GM18526 (cell line): ENCODE measurements around the gene PIGH.

Experiments used
- POLR2A ChIP-seq: IDR thresholded peaks from 3 replicates; pipeline ENCODE4 v1.6.1; 2011; ENCODE audit not compliant: insufficient read length; ENCODE audit errors: extremely low read depth

PIGH gene

DNA sequence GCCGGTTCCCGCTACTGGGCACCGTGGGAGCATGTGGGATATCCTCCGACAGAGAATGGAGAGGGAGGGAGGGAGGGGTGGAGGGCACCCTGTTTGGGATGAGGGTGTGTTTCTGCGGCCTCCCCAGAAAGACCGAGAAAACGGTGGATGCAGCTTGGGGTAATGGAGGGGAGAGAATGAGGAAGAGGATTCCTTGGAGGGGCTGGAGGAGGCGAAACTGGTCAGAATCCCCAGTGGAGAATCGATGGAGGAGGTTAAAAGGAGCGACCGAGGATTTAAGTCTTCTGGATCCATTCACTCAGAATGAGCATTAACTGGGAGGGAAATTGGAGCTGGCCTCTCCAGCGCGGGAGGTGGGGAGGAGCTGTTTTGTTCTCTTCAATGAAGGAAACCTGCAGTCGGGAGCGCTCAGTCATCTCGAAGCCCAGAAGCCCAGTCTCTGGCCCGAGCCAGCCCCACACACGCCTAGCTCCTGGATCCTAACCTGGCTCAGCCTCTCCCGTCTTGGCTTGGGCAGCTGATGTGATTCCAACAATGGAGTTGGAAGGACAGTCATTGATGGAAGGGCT is 20.2 kb upstream of the PIGH start:
- TF ChIP-seq POLR2A, result no peak

DNA sequence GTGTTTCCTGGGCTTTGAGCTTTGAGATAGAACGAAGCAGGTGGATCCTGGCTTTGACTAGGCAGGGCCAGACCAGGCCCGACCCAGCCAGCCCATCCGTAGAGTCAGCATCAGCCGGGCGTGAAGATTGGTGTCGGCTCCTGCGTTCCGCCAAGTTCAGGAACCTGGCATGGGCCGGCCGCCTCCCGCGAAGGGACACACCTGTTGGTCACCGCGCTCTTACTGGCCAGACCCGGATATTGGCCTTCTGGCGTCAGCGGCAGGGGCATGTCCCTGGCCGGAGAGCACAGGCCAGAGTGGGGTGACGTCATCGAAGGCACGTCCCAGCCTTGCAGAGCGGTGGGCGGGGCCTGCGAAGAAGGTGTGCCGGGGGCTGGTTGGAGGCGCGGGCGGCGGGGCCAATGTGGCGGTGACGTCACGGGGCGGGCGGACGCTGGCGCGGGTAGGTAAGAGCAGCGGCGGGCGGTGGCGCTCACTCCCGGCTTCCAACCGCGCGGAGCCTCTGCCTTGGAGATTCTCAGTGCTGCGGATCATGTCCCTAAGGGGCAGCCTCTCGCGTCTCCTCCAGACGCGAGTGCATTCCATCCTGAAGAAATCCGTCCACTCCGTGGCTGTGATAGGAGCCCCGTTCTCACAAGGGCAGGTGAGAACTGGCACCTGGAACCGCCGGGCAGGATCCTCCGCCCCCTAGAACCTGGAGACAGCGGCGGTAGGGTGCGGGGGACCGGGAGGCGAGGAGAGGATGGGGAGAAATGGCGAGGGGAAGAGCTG is 19.6 kb upstream of the PIGH start, which contains the start of gene ARG2:
ARG2 (plus strand) TSS at position 475 of the 771 bp plus-strand sequence; CDS start at position 533, 58 bp downstream.
- TF ChIP-seq POLR2A, result no peak

DNA sequence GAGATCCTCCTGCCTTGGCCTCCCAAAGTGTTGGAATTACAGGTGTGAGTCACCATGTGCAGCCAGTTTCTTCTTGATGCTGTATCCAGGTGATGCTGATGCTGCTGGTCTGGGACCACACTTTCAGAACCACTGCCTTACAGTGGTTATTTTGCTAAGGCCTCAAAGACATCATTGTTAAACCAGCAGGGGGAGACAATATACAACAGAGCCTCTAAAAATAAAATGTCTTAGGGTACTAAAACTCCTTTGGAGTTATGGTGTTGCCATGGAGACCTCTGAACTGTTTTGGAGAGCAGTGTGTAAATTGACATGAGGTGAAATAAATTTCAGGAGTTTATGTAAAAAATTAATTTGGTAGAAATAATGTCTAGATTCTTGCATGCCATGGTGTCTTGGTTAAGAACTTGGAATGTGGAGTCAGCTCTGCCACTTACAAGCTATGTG is 18.6 kb upstream of the PIGH start:
- no peak for TF ChIP-seq POLR2A

DNA sequence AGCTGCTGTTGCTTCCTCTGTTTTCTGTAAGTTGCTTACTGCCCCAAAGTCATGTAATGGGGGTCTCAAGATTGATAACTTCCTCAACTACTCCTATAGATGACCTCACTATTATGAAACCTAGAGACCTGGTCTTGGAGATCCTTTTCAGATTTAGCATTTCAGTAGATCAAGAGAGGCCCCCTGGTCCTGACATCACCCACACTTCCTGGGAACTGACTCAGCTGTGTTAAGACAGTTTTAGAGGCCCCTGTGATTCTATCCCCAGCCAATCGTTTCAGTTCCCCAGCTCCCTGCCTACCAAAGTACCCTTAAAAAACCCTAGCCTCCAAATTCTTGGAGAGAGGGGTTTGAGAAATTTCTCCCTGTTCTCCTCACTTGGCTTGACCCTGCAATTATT is 10.4 kb upstream of the PIGH start:
- TF ChIP-seq POLR2A, result no peak

DNA sequence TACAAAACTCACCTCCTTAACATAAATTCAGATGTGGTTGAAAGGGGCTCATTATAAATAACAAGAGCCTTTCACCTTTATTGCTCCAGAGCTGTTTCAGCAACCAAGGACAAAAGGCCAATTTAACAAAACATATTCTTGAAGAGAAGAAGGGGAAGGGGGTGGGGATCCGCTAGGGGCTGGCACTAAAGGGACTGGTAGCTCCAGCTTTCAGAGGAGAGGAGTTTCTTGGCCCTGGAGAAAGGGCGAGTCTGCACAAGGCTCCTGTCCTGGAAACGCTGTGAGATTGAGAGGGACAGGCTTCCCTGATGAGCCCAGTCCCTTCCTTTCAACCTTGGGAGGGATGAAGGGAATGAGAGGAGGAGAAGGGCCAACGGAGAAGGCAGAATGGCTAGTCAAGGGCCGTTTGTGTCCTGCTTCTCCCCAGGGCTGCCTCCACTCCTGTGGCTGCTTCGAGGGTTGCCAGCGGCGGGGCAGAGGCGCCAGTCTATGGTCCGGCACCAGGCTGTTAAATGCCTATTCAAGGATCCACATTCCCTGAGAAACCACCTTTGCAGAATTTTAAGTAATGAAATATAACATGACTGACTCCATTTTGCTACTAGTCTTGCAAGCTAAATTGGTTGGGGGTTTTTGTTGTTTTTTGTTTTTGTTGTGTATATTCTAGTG is 9.7 kb upstream of the PIGH start:
- TF ChIP-seq POLR2A, result no peak

DNA sequence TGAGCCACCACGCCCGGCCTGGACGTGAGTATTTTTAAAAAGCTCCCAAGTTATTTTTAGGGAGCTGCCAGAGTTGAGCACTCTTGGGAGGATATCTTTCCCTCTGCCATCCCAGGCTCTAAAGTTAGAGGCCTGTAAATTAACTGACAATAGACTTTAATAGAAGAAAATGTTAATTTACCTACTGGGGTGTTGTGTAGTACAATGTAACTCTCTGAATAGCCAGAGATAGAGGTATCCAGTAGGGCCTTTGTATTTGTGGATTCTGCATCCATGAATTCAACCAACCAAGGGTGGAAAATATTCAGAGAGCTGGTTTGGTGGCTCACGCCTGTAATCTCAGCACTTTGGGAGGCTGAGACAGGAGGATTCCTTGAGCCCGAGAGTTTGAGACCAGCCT is 7.6 kb upstream of the PIGH start:
- no peak for TF ChIP-seq POLR2A

DNA sequence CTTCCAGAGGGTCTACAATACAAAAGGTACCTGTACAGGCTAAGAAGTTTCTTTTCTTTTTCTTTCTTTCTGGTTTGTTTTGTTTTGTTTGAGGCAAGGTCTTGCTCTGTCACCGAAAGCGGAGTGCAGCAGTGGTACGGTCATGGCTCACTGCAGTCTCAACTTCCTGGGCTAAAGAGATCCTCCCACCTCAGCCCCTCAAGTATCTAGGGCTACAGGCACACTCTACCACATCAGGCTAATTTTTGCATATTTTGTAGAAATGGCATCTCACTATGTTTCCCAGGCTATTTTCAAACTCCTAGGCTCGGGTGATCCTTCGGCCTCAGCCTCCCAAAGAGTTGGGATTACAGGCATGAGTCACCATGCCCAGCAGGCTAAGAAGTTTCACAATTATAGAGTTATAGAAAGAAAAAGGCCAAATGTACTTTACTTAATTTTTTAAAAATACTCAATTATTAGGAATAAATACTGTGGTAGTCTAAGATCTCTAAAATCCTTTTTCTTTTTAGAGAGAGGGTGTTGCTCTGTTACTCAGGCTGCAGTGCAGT is 3.0 kb upstream of the PIGH start:
- TF ChIP-seq POLR2A, result no peak

DNA sequence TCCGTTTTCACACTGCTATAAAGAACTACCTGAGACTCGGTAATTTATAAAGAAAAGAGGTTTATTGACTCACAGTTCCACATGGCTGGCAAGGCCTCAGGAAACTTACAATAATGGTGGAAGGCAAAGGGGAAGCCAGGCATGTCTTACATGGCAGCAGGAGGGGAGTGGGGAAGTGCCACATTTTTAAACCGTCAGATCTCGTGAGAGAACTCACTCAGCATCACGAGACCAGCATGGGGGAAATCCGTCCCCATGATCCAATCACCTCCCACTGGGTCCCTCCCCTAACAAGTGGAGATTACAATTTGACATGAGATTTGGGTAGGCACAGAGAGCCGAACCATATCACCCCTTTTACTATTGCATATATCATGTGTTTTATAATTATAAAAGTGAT is 2.0 kb upstream of the PIGH start:
- no peak for TF ChIP-seq POLR2A

DNA sequence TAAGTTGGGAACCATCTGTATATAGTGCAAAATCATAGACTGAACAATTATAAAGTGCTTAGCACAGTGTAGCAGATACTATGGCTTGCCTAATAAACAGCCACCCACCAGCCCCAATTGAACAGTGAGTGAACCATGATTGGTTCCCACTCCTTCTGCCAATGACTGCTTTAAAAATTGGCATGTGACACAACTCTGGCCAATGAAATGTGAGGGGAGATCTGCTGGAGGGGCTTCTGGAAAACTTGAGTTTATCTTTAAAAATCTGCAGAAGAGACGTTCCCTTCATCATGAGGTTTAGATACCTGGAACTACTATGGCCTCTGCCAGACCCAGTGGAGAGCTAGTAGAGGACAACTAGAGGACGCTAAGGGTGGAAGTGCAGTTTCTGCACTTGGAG is 4.7 kb downstream of the PIGH start:
- TF ChIP-seq POLR2A, result no peak

DNA sequence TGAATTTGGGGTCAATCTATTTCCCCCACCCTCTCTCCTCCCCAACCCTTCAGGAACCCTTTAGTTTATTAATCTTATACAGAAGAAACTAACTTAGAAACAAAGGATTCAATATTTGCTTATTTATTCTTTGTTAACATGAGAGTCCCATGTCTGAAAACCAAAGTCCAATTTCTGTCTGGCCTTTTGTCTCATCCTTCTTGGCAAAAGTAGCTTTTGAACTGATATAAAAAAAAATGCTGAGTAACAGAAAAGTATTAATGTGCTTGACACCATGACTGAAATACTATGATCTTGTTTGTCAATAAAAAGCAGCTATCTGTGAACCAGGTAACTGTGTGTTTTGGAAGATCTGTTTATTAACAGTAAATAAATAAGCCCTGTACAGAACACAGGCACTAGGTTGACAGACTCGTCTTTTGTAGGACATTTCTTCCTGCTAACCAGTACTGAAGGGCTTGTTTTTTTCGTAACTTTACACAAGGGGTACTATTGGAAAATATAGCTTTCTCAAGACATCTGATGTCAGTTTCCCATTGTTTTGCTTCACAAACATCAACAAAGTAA is 10.8 kb downstream of the PIGH start:
- no peak for TF ChIP-seq POLR2A

DNA sequence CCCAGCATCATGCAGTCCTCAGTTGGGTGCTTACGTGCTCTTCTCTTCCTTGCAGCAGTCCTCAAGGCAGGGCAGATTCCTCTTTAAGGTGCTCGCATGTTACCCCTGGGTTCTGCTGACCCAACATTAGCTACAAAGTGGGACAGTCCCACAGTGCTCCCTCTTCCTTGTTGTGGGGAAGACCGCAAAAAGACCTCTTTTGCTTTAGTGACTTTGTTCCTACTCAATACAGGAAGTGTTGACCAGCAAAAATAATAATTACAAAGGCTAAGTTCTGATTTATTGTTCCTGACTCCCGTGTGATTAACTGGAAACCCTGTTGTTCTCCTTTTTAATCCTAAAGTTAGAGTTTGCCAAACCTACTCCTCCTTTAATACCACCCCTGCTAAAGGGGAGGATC is 13.7 kb downstream of the PIGH start:
- no peak for TF ChIP-seq POLR2A

DNA sequence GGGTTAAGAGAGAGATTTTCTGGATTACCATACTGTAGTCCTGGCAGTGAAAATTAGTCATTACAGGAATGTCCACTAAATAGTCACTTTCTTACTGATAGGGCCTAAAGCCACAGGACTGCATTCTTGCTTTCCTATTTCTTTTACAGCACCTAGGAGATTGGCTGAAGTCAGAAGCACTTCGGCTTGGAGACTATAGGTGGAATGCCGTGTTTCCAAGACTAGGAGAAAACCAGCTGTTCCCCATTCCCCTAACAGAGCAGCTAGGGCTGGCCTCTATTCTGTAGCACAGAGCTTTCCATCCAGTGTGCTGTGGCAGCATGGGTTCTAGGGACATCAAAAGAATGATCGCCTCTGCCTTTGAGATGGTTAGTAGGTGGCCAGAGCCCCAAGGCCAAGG is 15.1 kb downstream of the PIGH start:
- no peak for TF ChIP-seq POLR2A

DNA sequence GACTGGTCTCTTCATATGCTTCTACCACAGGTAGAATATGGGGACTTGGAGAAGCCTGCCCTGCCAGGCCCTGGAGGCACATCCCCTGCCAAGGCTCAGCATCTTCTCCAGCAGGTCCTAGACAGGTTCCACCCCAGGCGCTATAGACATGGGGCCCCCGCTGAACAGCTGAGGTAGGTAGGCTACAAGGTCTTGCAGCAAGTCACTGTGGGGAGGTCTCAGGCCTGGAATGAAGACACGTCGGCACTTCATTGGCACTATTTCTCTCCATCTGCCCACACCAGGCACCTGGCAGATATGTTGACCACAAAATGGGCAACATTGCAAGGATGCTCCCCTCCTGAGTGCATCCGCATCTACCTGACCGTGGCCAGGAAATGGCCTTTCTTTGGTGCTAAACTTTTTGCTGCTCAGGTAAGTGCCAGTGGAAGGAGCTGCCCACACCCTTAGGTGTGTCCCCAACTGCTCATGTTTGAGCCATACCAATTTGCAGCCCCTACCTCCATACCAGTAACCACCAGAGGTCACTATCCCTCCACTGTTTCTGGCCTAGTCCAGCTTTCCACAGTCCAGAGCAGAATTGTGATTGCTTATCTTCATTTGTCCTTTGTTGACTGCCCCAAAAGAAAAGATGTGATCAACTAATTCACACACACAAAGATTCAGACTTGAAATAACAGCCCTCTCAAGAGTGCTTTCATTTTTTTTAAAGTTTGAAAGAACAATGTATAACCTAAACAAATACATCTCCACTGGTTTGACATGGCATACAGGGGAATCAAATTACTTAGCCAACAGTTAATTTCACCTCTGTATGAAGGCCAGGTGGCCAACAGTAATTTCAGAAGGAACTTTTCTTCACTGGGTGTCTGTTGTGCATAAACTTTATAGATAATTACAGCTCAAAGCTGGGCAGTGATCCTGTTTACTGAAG is 16.1 kb downstream of the PIGH start:
- no peak for TF ChIP-seq POLR2A

DNA sequence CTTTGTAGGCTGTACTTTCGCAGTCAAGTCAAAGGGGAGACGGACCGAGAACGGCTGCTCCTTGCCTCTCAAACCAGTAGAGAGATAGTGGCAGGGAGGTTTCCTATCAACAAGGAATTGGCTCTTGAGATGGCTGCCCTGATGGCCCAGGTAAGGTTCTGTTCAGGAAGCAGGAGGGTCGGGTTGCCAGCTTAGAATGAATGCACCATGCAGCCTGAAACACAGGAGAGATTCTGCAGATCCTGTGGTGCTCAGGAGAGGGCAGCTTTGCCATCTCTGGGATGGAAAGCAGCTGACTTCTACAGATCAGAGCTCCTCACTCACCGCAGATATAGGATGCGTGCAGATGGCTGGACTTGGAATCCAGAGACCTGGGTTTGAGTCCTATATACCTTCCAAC is 18.0 kb downstream of the PIGH start:
- TF ChIP-seq POLR2A, result no peak

DNA sequence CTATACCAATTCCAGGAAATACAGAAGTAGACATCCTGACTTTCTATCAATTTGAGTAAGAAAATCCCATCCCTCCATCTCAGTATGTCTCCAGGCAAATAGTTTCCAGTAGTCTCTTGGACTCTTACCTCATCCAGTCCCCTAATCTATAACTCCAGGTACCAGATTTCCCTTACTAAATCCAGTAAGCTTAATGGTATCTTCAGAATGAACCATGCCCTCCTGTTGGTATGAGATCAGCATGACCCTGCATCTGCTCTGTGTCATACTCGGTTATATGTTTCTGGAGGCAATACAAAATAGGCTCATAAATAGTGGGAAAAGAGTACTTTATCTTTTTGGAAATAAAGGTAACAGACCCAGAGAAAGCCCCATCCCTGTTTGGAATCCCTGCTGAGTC is 18.4 kb downstream of the PIGH start:
- no peak for TF ChIP-seq POLR2A
